Renal pelvis (tissue), 4 donors: ENCODE measurements around the gene PTPN7. TPM values are rescaled to one million over a fixed set of nuclear protein-coding genes. Genes with fewer than 3 reads are reported as not detected.
"Not testable (repeated sequence)": the region's sequence is repeated elsewhere in the genome, so short reads cannot be mapped to it uniquely, and the experiment has no call there.

Source experiments
- DNase-seq: peaks from one replicate; pipeline ENCODE4 v3.0.0-alpha.2; 2013
- polyA plus RNA-seq, 3 donors: library from polyadenylated mRNA; unstranded; fragments of 120-200 nt; gene quantifications; one replicate each; pipeline ENCODE4 v1.2.1, GENCODE V29; 2013; ENCODE audit not compliant: insufficient read length in 3 of 3

Gene PTPN7
- polyA plus RNA-seq, 3 donors: 1.0 to 2.0 (median 1.3) TPM

GRCh38 chr1:202167054-202167453, 6.7 kb upstream of the PTPN7 start:
- not testable (repeated sequence) for DNase-seq

GRCh38 chr1:202165942-202166843, 5.8 kb upstream of the PTPN7 start:
- no peak for DNase-seq

- DNase-seq: no peak
These were observed 5.0 kb upstream of the PTPN7 start for GRCh38 chr1:202165267-202165941.

- no peak for DNase-seq
These were observed 4.1 kb upstream of the PTPN7 start for GRCh38 chr1:202164271-202165037.

- DNase-seq: no peak
These were observed 3.2 kb upstream of the PTPN7 start for GRCh38 chr1:202163281-202164270.

GRCh38 chr1:202162418-202163280, 2.2 kb upstream of the PTPN7 start:
- no peak for DNase-seq

- DNase-seq: no peak
These were observed 1.6 kb upstream of the PTPN7 start for GRCh38 chr1:202162047-202162417.

DNA sequence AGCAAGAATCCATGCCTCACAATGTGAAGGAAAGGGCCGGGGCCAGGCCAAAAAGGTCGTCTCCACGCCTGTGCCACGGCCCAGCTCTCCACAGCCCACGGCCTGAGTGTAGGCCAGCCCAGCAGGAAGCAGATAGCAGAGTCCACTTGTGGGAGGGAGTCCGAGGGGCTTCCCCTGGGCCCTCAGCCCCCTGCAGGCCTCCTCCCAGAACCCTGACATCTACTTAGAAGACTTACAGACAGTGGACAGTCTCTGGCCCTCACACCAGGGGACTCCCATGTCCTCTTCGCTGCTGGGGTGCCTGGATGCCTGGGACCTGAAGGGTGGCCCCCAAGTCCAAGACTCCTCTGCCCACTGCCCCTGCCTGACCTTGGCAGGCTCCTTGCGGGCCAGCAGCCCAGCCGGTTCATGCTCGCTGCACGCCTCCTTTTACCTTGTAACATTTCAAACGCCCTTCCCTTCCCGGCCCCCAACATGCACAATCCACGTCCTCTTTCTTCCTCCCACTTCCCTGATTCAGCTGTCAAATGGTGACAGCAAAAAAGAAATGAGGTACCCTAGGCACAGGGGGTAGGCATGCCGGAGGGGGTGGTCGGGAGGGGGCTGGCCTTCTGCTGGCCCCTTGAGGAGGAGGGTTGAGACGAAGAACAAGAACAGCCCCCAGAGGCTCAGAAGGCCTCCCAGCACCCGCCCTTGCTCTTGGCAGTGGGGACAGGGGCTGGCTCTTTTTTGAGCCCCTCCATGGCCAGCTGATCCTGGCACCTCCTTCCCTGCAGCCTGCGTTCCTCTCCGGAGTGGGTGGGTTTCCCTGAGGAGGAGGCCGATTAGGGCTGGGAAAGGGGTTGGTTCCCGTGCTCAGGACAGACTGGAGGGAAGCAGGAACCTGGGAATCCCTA, 997 bp upstream of the PTPN7 start:
- no peak for DNase-seq

GRCh38 chr1:202159534-202160371, 649 bp downstream of the PTPN7 start:
- DNase-seq: no peak

GRCh38 chr1:202158810-202159533, 1.4 kb downstream of the PTPN7 start:
- DNase-seq: no peak

DNA sequence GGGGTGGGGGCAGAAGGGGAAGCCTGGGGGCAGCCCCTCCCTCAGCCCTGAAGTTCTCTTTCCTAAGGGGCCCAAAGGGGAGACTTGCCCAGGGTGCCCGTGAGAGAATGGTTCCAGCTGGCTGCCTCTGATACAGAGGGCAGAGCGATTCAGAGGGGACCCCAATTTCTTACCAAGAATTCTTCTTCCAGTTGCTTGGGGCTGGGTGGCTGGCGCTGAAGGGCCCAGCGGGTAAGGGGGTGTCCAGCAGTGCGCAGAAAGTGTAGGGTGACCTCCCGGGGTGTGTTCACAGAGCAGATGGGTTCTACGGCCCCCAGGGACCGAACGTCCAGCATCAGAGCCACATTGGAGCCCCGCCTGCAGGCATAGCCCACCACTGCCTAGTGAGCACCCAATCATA, 2.5 kb downstream of the PTPN7 start:
- no peak for DNase-seq

DNA sequence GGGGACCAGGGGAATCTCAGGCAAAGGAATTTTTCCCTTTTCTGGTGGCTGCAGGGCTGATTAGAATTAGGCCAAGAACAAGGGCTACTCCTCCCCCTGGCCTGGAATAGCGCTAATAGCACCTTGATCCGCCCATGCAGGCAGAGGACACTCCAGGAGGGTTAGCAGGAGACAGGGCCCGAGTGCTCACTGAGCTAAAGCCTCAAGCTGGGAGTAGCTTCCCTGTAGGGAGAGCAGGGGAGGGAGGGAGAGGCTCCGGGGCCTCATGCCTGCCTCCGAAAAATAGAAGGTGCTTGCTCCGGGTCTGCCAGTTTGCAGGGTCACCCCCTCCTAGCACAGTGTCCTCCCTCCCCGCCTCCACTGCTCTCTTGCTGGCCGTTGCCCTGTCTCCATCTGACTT, 3.8 kb downstream of the PTPN7 start:
- no peak for DNase-seq

- DNase-seq: no peak
These were observed 4.9 kb downstream of the PTPN7 start for GRCh38 chr1:202155478-202156021.

DNA sequence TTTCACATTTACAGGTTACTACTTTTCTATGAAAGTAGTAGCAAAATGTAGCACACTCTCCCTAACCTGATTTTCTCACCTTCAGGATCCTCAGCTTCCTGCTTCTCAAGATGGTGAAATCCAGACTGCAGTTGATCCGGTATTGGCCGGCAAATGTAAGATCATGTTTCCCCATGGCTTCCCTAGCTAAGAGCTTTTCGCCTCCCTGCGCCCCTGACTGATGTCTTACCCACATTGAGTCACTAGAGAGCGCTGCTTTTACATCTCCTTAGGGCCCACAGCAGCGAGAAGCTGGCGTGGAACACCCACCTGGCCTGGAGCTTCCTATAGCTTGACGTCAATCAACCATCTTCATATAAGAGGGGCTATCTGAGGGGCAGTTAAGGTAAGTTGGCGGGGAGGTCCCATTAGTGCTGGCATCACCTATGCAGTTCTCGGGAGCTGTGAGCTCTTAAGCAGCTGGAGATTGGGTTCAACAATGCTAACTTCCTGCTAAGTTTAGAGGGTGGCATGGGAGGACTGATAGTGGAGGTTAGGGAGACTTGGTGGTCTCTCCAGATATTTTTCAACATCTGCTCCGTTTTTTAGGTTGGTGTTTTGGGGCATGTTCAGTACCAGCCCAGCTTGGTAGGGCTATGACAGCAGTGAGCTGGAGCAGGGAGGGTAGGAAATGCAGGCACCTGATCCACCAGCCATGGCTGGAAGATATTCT, 5.5 kb downstream of the PTPN7 start:
- peak; percentile 82 for DNase-seq

DNA sequence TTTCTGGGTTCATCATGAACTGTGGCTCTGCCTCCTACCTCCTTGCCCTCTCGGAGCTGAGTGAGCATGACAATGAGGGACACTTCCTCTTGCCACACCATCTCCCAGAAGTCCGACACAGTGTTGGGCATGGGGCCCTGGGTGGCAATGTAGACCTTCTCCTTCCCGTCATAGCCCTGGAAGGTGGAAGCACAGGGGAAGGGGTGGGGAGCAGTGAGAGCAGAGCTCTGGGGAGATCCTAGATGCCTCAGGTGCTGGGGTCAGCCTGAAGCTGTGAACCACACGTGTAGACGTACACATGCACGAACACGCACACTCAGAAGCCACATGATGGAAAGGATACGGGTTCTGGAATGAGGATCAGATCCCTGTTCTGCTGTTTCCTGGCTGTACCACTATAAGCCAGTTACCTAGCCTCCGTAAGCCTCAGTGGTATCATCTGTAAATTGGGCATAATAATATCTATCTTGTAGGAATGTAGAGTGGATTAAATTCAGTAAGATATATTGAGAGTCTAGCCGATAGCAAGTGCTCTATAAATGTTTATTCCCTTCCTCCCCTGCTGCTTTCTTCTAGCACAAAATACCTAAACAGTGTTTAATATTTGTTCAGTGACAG, 6.1 kb downstream of the PTPN7 start:
- no peak for DNase-seq

DNA sequence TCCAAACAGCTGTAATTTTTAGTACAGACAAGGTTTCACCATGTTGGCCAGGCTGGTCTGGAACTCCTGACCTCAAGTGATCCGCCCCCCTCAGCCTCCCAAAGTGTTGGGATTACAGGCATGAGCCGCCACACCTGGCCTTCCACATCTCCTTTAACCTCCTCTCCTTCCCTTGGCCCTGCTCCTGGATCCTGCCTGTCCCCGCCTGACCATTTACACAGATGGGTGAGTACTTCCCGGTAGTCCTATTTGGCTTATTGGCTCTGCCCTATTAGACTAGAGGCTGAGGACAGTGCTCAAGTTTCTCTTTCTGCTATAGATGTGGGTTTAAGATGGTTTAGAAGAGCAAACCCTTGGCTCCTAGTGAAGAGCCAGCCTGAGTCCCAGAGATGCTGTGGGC, 7.1 kb downstream of the PTPN7 start:
- no peak for DNase-seq
